Astrocyte (in vitro differentiated cells and primary cell): Measurements from ENCODE around the gene ARPC4. TPM values are rescaled to one million over a fixed set of nuclear protein-coding genes. Genes with fewer than 3 reads are reported as not detected.

Source experiments
- DNase-seq: peaks from one replicate; pipeline ENCODE4 v3.0.0-alpha.2; 2010; ENCODE audit warnings: low read depth
- FAIRE-seq: peaks from 2 replicates; lab custom pipeline; 2011; peaks lifted over from hg19 to GRCh38; lab: Jason Lieb, UNC
- H2AFZ ChIP-seq: 2 replicates; pipeline ENCODE4 v1.6.0; 2012; ENCODE audit warnings: low read depth, low read length, inconsistent platforms
- H3K27ac ChIP-seq: 2 replicates; pipeline ENCODE4 v1.5.1; 2011; ENCODE audit warnings: low read depth, low read length, inconsistent platforms
- H3K27me3 ChIP-seq: 2 replicates; pipeline ENCODE4 v1.6.0; 2011; ENCODE audit warnings: low read length, inconsistent platforms; ENCODE audit not compliant: insufficient read depth
- H3K36me3 ChIP-seq: 2 replicates; pipeline ENCODE4 v1.5.1; 2011; ENCODE audit warnings: low read length, inconsistent platforms; ENCODE audit not compliant: insufficient read depth
- H3K4me1 ChIP-seq: 2 replicates; pipeline ENCODE4 v1.5.1; 2011; ENCODE audit warnings: low read length, inconsistent platforms; ENCODE audit not compliant: insufficient read depth
- H3K4me2 ChIP-seq: 2 replicates; pipeline ENCODE4 v1.6.0; 2012; ENCODE audit warnings: low read length, inconsistent platforms
- H3K4me3 ChIP-seq: 2 replicates; pipeline ENCODE4 v1.5.1; 2011; ENCODE audit warnings: low read depth, mild to moderate bottlenecking, low read length, inconsistent platforms; ENCODE audit not compliant: insufficient read depth
- H3K79me2 ChIP-seq: 2 replicates; pipeline ENCODE4 v1.6.0; 2012; ENCODE audit warnings: mild to moderate bottlenecking, low read length, inconsistent platforms; ENCODE audit not compliant: insufficient read depth
- H3K9ac ChIP-seq: 2 replicates; pipeline ENCODE4 v1.6.0; 2012; ENCODE audit warnings: mild to moderate bottlenecking, low read length, inconsistent platforms
- H3K9me3 ChIP-seq: 2 replicates; pipeline ENCODE4 v1.5.1; 2012; ENCODE audit warnings: low read depth, mild to moderate bottlenecking, low read length, inconsistent platforms; ENCODE audit not compliant: insufficient read depth
- H4K20me1 ChIP-seq: 2 replicates; pipeline ENCODE4 v1.6.0; 2012; ENCODE audit warnings: low read length, inconsistent platforms; ENCODE audit not compliant: insufficient read depth
- H3K27ac Mint-ChIP-seq: one replicate; pipeline ENCODE4 v1.8.0; 2021; ENCODE audit warnings: mild to moderate bottlenecking, mixed read lengths; ENCODE audit not compliant: unreplicated experiment
- H3K27me3 Mint-ChIP-seq: one replicate; pipeline ENCODE4 v1.8.0; 2021; ENCODE audit warnings: low read depth, mixed read lengths; ENCODE audit not compliant: unreplicated experiment
- H3K36me3 Mint-ChIP-seq: one replicate; pipeline ENCODE4 v1.8.0; 2021; ENCODE audit warnings: low read depth, mixed read lengths; ENCODE audit not compliant: unreplicated experiment
- H3K4me1 Mint-ChIP-seq: one replicate; pipeline ENCODE4 v1.8.0; 2021; ENCODE audit warnings: low read depth, mixed read lengths; ENCODE audit not compliant: unreplicated experiment
- H3K4me3 Mint-ChIP-seq: one replicate; pipeline ENCODE4 v1.8.0; 2021; ENCODE audit warnings: mild to moderate bottlenecking, moderate library complexity, mixed read lengths; ENCODE audit not compliant: unreplicated experiment
- H3K9me3 Mint-ChIP-seq: one replicate; pipeline ENCODE4 v1.8.0; 2021; ENCODE audit warnings: mild to moderate bottlenecking, mixed read lengths; ENCODE audit not compliant: unreplicated experiment
- EZH2 ChIP-seq: IDR thresholded peaks from 2 replicates; pipeline ENCODE4 v1.6.1; 2012; ENCODE audit warnings: mild to moderate bottlenecking, low read length, inconsistent platforms; ENCODE audit not compliant: insufficient read depth
- total RNA-seq: library from RNA; stranded (reverse); gene quantifications from 2 replicates; pipeline ENCODE4 v1.2.1, GENCODE V29; 2021
- TF ChIP-seq, protein P1 (sequence below): IDR thresholded peaks from 2 replicates; pipeline ENCODE4 v1.5.1; 2011; ENCODE audit warnings: low read depth, mild to moderate bottlenecking, inconsistent platforms, low read length, moderate library complexity; ENCODE audit not compliant: insufficient read depth

ARPC4 gene
- total RNA-seq, 1 donor from 2014 or later = 205 TPM

DNA sequence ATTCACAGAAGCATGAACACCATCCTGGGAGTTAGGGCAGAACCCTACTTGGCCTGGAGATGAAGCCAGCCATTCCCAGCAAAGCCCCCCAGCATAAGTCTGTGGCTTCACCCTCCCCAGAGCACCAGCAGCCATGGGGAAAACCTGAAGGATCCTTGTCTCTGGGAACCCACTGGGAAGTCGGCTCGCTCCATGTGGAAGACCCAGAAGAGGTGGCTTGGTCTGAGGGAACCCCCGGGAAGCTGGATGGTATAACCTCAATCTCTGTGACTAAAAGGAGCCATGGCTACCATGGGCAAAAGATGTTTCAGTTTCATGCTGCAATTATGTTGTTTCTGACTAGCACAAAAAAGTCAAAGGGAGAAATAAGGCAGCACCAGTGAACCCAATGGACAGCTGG is 62.7 kb downstream of the ARPC4 start:
- no peak for DNase-seq
- no peaks in the 10 kb centered on the region for H3K36me3 ChIP-seq
- no peak for FAIRE-seq
- no peaks in the 10 kb centered on the region for H3K9me3 ChIP-seq
- peaks cover 11% of the 10 kb centered on the region for H3K27me3 Mint-ChIP-seq
- H3K4me1 Mint-ChIP-seq = no peaks in the 10 kb centered on the region
- no peak overlapping the region for H3K27ac ChIP-seq
- no peaks in the 10 kb centered on the region for H3K36me3 Mint-ChIP-seq
- H3K4me3 Mint-ChIP-seq = no peak overlapping the region
- no peaks in the 10 kb centered on the region for H4K20me1 ChIP-seq
- TF ChIP-seq, protein P1, sequence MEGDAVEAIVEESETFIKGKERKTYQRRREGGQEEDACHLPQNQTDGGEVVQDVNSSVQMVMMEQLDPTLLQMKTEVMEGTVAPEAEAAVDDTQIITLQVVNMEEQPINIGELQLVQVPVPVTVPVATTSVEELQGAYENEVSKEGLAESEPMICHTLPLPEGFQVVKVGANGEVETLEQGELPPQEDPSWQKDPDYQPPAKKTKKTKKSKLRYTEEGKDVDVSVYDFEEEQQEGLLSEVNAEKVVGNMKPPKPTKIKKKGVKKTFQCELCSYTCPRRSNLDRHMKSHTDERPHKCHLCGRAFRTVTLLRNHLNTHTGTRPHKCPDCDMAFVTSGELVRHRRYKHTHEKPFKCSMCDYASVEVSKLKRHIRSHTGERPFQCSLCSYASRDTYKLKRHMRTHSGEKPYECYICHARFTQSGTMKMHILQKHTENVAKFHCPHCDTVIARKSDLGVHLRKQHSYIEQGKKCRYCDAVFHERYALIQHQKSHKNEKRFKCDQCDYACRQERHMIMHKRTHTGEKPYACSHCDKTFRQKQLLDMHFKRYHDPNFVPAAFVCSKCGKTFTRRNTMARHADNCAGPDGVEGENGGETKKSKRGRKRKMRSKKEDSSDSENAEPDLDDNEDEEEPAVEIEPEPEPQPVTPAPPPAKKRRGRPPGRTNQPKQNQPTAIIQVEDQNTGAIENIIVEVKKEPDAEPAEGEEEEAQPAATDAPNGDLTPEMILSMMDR = no peak
- TF ChIP-seq EZH2 = no peak
- peaks cover 17% of the 10 kb centered on the region for H3K27me3 ChIP-seq
- no peak overlapping the region for H2AFZ ChIP-seq
- no peak overlapping the region for H3K4me3 ChIP-seq
- H3K4me2 ChIP-seq = no peak overlapping the region
- H3K4me1 ChIP-seq = no peaks in the 10 kb centered on the region
- H3K79me2 ChIP-seq = no peaks in the 10 kb centered on the region
- H3K9ac ChIP-seq = no peak overlapping the region
- H3K27ac Mint-ChIP-seq = no peak overlapping the region
- no peaks in the 10 kb centered on the region for H3K9me3 Mint-ChIP-seq

Other genes starting within 250 kb of the ARPC4 start
- 0.11 TPM in 1 of 2 replicates, not detected in the other for gene LHFPL4, start 239.3 kb upstream of the ARPC4 start, total RNA-seq
- gene MTMR14, start 143.6 kb upstream of the ARPC4 start, total RNA-seq = 27.5 and 27.6 TPM in 2 replicates
- 0.20 TPM in 1 of 2 replicates, not detected in the other for gene CPNE9, start 89.2 kb upstream of the ARPC4 start, total RNA-seq
- gene BRPF1, start 61.3 kb upstream of the ARPC4 start, total RNA-seq = 19.5 TPM in 2 replicates
- gene OGG1, start 43.1 kb upstream of the ARPC4 start, total RNA-seq = 15.3 and 17.9 TPM in 2 replicates
- 5.1 and 7.1 TPM in 2 replicates for gene CAMK1, start 23.1 kb upstream of the ARPC4 start, total RNA-seq
- gene TADA3, start 609 bp upstream of the ARPC4 start, total RNA-seq = 54.5 and 58.7 TPM in 2 replicates
- gene TTLL3, start 17.2 kb downstream of the ARPC4 start, total RNA-seq = 25.4 and 29.8 TPM in 2 replicates
- gene RPUSD3, start 50.9 kb downstream of the ARPC4 start, total RNA-seq = 35.4 and 36.2 TPM in 2 replicates
- not detected in 2 replicates for gene CIDEC, start 87.2 kb downstream of the ARPC4 start, total RNA-seq
- 31.7 and 33.6 TPM in 2 replicates for gene JAGN1, start 97.5 kb downstream of the ARPC4 start, total RNA-seq
- 3.7 and 4.6 TPM in 2 replicates for gene IL17RE, start 109.8 kb downstream of the ARPC4 start, total RNA-seq
- 20.1 and 23.9 TPM in 2 replicates for gene IL17RC, start 124.0 kb downstream of the ARPC4 start, total RNA-seq
- 18.8 and 26.2 TPM in 2 replicates for gene CRELD1, start 140.8 kb downstream of the ARPC4 start, total RNA-seq
- 2.2 and 2.4 TPM in 2 replicates for gene PRRT3, start 159.3 kb downstream of the ARPC4 start, total RNA-seq
- gene EMC3, start 193.8 kb downstream of the ARPC4 start, total RNA-seq = 59.7 and 61.0 TPM in 2 replicates
- gene FANCD2, start 233.4 kb downstream of the ARPC4 start, total RNA-seq = 2.8 and 3.7 TPM in 2 replicates